Lower lobe of right lung (tissue), 2 donors: ENCODE data around the gene SLC35G1. TPM values are rescaled to one million over a fixed set of nuclear protein-coding genes. Genes with fewer than 3 reads are reported as not detected.

Experiments used
- ATAC-seq, 2 donors: fragments of 200-7000 bp; cut with Tn5 transposase; one replicate each; pipeline ENCODE4 v1.9.1; 2020 to 2022; ENCODE audit warnings: mild to moderate bottlenecking in 2 of 2, moderate library complexity in 2 of 2
- DNase-seq: peaks from one replicate; pipeline ENCODE4 v3.0.0-alpha.2; 2020
- H3K27ac ChIP-seq: fragments of 200-600 bp; one replicate; pipeline ENCODE4 v1.8.0; 2022
- H3K27me3 ChIP-seq: fragments of 200-600 bp; one replicate; pipeline ENCODE4 v1.8.0; 2022; ENCODE audit warnings: low read depth
- H3K36me3 ChIP-seq: fragments of 200-600 bp; one replicate; pipeline ENCODE4 v1.8.0; 2022; ENCODE audit warnings: mild to moderate bottlenecking
- H3K4me1 ChIP-seq: fragments of 200-600 bp; one replicate; pipeline ENCODE4 v1.8.0; 2022
- H3K4me3 ChIP-seq: fragments of 200-600 bp; one replicate; pipeline ENCODE4 v1.8.0; 2022; ENCODE audit warnings: mild to moderate bottlenecking
- H3K9me3 ChIP-seq: fragments of 200-600 bp; one replicate; pipeline ENCODE4 v1.8.0; 2022
- CTCF ChIP-seq: fragments of 200-600 bp; IDR thresholded peaks from one replicate; pipeline ENCODE4 v1.8.0; 2022; ENCODE audit warnings: antibody characterized with exemption, mild to moderate bottlenecking
- intact Hi-C: fragments of 100-400 bp; cut with DNase I; formaldehyde crosslinking; loops from one replicate; pipeline ENCODE4 v1.11.0; 2022
- total RNA-seq: library from RNA; stranded (reverse); fragmentation: NEBNext Ultra II Directional; extraction: Animal tissue kit (Norgen Biotek cat#: 25700); gene quantifications from one replicate; pipeline ENCODE4 v1.2.1, GENCODE V29; 2021
- donor health status: DM: no; HTN: yes; CAD: no; lungs with severe emphysema.

Gene SLC35G1
- total RNA-seq, 1 donor from 2014 or later: 3.6 TPM

DNA sequence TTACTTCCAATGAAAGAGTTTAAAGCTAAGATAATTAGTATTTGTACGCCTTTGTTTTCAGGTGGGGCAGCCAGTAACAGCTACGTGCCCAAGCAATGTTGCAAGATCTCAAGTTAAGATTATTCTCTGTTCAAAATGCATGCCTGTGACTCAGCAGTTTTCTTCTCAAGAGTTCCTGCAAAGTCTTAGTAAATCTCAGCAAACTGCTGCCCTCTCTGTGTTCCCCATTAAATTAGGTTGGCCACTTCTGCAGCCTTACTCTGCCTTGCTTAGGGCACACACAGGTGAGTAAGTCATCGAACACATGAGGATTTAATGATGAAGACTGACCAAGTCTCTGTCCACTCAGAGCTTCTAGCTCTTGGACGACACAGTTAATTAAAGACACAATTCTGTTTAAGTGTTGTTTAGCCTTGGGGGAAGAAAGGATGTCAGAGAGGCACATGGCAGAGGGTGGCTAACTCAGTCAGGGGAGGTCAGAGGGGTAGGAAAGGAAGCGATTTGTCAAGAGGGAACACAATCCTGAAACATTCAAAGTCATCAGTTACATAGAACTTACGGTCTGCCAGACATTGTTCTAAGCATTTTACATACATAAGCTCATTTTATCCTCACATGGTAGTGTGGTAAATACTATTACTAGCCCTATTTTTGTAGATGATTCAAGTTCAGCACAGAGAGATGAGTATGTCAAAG lies 20.2 kb upstream of the SLC35G1 start:
- Histone ChIP-seq H3K27ac (no peak overlapping the region), H3K27me3 (no peaks in the 10 kb centered on the region), H3K4me1 (peaks cover 11% of the 10 kb centered on the region), H3K36me3 (no peaks in the 10 kb centered on the region), H3K4me3 (no peak overlapping the region), H3K9me3 (no peaks in the 10 kb centered on the region)
- DNase-seq (no peak), ATAC-seq (no peak)
- no peak for TF ChIP-seq CTCF
- intact Hi-C loops: no loop called here

- peaks cover 11% of the 10 kb centered on the region for H3K4me1 ChIP-seq
- no peaks in the 10 kb centered on the region for H3K9me3 ChIP-seq
- H3K36me3 ChIP-seq: no peaks in the 10 kb centered on the region
- no peak for TF ChIP-seq CTCF
- no peak overlapping the region for H3K27ac ChIP-seq
- ATAC-seq (no peak), DNase-seq (no peak)
- no peak overlapping the region for H3K4me3 ChIP-seq
- H3K27me3 ChIP-seq: no peaks in the 10 kb centered on the region
- intact Hi-C loops: no loop called here
Observed at GRCh38 chr10:93874309-93875031, 19.3 kb upstream of the SLC35G1 start.

DNA sequence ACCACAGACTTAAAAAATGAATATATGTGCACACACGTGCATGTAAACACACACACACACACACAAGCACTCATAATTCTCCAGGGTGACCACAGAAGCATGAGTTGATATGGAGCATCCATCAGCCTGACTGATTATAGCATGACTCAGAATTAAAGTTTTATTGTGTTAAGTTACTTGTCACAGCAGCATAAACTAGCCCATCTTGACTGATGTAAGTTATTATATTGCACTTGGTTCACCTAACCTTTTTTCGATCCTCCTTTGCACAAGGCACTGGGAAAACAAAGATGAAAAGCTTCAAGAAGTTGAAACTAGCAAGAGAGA lies 18.8 kb upstream of the SLC35G1 start:
- Histone ChIP-seq H3K4me3 (no peak overlapping the region), H3K9me3 (no peaks in the 10 kb centered on the region), H3K27ac (no peak overlapping the region), H3K4me1 (peaks cover 11% of the 10 kb centered on the region), H3K27me3 (no peaks in the 10 kb centered on the region), H3K36me3 (no peaks in the 10 kb centered on the region)
- intact Hi-C loops: no loop called here
- no peak for TF ChIP-seq CTCF
- DNase-seq: no peak
- no peak for ATAC-seq

GRCh38 chr10:93876381-93876780 lies 17.4 kb upstream of the SLC35G1 start:
- ATAC-seq (no peak), DNase-seq (no peak)
- TF ChIP-seq CTCF: no peak
- Histone ChIP-seq H3K9me3 (no peaks in the 10 kb centered on the region), H3K27me3 (no peaks in the 10 kb centered on the region), H3K4me3 (no peak overlapping the region), H3K4me1 (peaks cover 11% of the 10 kb centered on the region), H3K27ac (no peak overlapping the region), H3K36me3 (no peaks in the 10 kb centered on the region)
- intact Hi-C loops: no loop called here

GRCh38 chr10:93879273-93879672 lies 14.5 kb upstream of the SLC35G1 start:
- ATAC-seq: no peak
- Histone ChIP-seq H3K9me3 (no peaks in the 10 kb centered on the region), H3K27me3 (no peaks in the 10 kb centered on the region), H3K36me3 (no peaks in the 10 kb centered on the region), H3K4me1 (peaks cover 1% of the 10 kb centered on the region), H3K4me3 (no peak overlapping the region), H3K27ac (no peak overlapping the region)
- no peak for DNase-seq
- no peak for TF ChIP-seq CTCF
- intact Hi-C loops: no loop called here
